RPMI8226 (cell line): Measurements from ENCODE around the gene TTC21A.
A peak's percentile ranks its signal among the peaks of the same experiment; 100 is the strongest.
"Not testable (repeated sequence)": the region's sequence is repeated elsewhere in the genome, so short reads cannot be mapped to it uniquely, and the experiment has no call there.

Experiments
- DNase-seq: peaks from one replicate; pipeline ENCODE4 v3.0.0-alpha.2; 2015

Gene TTC21A

GRCh38 chr3:39153977-39154279 is 46.4 kb downstream of the TTC21A start:
- no peak for DNase-seq

DNA sequence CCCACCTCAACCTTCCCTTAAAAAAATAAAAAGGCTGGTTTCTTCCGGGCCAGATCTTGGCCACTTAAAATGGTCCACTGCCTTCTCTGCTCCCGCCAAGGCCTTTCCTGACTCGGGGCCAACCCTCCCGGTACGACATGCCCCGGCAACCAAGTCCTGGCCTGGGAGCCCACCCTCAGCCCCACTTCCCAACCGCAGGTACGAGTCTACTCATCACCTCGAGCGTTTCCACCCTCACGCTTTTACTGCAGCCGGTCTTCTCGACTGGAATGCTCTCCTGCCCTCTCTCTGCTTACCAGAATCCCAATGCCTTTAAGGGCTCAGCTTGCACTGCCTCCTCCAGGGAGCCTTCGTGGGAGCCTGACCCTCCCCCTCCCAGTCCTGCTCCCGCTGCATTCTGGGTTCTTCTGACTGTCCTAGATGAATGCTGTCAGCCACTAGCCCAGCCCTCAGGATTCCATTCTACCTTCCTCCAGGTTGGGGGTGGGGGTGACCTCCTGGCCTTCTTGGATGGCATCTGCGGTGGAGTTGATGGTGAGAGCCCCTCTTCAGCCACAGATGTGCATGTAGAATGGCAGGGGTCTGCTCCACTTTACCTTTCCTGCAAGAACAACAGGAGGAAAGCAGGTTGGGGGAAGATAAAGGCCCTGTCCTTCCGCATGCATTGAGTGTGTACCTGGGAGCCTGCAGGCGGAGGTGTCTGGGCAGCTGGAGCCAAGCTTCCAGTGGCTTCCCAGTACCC is 47.0 kb downstream of the TTC21A start:
- no peak for DNase-seq

- no peak for DNase-seq
Observed at GRCh38 chr3:39156421-39156820, 48.9 kb downstream of the TTC21A start.

DNA sequence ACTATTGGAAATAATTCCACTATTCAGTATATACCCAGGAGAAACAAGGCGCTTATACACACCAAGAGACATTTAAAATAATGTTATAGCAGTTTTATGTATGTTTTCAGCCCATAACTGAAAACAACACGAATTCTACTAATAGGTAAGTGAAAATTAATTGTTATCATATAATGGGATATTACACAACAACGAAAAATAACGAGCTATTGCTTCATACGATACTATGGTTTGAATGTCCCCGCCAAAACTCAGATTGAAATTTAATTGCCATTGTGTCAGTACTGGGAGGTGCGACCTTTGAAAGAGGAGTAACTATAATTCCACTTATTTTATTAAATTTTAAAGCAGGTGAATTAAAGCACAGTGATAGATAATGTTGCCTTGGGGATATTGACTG is 49.9 kb downstream of the TTC21A start:
- DNase-seq, result no peak

DNA sequence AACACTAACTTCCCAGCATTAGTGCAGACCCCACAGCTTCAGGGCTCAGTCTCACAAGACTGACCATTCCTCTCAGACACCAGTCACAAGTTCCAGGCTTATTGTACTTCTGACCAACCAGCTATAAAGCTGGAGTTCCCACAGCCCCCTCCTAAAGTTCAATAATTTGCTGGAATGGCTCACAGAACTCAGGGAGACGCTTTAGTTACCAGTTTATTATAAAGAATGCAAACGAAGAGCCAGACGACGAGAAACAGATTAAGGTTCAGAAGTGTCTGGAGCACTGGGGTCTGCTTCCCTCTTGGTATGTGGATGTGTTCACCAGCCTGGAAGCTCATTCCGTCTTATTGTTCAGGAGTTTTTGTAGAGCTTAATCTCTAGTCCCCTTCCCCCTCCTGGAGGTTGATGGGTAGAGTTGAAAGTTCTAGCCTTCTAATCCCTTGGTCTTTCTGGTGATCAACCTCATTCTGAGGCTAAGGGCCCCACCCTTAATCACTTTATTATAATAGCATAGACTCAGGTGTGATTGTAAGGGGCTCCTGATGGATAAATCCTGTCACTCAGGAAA is 50.8 kb downstream of the TTC21A start:
- DNase-seq, result no peak

DNA sequence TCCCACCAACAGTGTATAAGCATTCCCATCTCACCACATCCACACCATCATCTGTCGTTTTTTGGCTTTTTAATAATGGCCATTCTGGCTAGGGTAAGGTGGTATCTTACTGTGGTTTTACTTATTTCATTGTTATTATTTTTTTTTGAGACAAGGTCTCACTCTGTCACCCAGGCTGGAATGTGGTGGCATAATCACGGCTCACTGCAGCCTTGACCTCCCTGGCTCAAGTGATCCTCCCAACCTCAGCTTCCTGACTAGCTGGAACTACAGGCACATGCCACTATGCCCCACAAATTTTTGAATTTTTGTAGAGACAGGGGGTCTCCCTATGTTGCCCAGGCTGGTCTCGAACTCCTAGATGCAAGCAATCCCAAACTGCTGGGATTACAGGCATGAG is 56.9 kb downstream of the TTC21A start:
- no peak for DNase-seq

DNA sequence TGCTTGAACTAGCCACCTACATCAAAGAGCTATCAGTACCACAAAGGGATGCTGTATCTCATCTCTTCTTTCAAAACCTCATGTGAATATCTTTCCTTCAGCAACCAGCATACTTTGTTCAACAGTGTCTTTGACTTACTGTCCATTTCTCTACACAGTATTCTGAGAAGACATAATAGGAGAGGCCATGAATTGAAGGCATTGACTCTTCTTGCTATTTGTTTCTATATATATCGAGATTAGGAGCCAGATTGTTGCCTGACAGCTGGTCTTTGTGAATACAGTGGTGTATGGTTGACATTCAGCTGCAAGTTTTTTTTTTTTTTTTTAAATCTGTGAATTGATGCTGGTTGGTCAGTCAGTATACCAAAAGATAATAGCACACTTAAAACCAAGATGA is 58.0 kb downstream of the TTC21A start:
- no peak for DNase-seq

DNA sequence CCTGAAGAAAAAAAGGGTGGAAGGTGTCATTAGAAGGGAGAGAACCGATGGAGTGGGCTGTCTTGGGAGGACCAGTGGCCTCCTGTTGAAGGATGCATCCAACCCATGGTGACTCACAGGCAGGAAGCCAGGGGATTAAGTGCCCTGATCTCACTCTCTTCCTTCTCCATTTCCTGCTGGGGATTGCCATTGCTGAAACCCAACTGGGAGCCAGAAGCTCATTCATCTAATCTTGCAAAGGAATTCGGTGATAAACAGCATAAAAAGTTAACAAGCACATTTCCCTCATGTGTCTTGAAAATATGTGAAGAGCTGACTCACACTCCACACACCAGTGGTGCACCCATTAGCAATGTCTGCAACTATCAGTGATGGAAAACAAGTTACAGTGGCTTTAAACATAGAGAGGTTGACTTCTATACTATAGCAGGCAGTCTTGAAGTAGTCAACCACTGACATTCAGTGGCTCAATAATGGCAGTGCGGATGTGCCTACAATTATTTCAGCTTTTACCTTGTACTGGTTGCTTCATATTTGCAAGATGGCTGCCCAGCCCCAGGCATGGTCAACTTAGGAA is 58.7 kb downstream of the TTC21A start:
- no peak for DNase-seq

- peak; percentile 31 for DNase-seq
Observed at GRCh38 chr3:39166932-39167532, 59.6 kb downstream of the TTC21A start.

DNA sequence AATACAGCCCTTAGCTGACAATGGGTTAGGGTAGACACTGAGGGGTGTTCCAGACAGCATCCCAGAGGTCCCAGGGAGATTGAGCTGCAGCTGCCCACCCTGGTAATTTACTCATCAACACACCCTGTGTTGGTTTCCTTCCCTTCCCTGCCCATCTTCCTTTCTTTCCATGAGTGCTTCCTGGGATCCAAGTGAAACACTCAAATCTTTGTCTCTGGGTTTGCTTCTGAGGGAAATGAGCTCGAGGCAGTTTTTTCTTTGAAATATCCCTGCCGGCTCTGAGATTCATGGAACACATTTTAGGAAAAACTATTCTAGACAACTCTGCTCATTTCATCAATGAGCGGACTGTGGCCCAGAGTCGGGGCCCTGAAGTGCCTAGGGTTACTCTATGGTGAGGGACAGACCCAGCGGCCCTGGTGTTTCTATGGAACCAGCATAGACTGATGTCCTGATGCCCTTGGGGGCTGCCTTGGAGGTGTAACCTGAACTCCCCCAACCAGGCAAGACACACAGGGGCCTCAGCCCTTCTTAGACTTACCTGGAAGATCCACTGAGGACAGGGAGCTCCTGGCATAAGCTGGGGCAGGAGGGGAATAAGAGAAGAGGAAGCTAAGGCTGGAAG is 60.8 kb downstream of the TTC21A start:
- no peak for DNase-seq

DNA sequence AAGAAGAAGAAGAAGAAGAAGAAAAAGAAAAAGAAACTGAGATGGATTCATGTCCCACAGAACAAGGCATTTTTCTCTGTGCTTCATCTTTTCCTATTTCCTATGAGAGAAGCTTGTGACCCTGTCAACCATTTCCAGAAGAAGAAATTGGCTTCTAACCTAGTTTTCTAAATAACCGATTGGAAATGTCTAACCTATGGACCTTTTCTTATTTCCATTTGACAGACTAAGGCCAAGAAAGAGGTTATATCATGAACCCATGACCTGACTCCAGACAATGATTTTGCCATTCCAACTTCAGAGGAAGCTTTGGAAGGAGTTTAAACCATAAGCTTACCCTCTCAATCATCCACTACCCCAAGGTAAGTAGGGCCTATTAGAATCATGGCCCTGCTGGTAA is 62.2 kb downstream of the TTC21A start:
- DNase-seq, result no peak

- no peak for DNase-seq
Observed at GRCh38 chr3:39170461-39170860, 63.0 kb downstream of the TTC21A start.

DNA sequence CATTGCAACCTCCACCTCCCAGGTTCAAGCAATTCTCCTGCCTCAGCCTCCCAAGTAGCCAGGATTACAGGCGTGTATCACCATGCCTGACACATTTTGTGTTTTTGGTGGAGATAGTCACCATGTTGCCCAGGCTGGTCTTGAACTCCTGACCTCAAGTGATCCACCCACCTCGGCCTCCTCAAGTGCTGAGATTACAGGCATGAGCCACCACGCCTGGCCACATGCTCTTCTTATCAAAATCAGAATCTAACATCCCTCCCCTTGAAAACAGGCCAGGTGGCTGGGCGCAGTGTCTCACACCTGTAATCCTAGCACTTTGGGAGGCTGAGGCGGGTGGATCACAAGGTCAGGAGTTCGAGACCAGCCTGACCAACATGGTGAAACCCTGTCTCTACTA is 63.4 kb downstream of the TTC21A start:
- not testable (repeated sequence) for DNase-seq

GRCh38 chr3:39171860-39172259 is 64.4 kb downstream of the TTC21A start:
- DNase-seq, result no peak

GRCh38 chr3:39173318-39174125 is 66.0 kb downstream of the TTC21A start:
- DNase-seq, result no peak

- no peak for DNase-seq
Observed at GRCh38 chr3:39176025-39176714, 68.7 kb downstream of the TTC21A start.

DNA sequence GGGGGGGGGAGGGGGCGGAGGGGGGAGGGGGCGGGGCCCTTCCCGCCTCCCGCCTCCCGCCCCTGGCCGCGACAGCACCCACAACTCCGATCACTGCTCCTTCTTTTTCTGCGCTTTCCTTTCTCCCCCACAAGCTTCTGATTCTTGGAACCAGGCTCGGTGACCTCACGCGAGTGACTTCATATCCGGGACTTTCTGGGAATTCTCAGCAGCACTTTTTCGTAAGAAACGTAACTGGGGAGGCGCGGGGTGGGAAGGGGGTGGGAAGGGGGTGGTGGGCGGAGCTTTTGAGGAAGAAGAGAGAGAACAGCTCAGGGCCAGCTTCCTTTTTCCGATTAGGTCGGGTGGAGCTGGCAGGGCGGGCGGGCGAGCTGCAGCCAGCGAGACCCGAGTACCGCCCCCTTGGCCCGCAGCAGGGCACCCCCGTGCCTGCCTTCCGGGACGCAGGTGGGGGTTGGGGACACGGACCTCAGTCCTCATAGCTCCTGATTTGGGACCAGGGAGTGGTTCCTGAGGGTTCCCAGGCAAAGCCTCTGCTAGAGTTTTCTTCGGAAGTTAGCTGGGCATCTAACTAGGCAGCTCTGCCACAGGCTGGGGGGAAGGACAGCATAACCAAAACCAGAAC is 70.3 kb downstream of the TTC21A start:
- DNase-seq, result peak; percentile 83

- peak; percentile 21 for DNase-seq
Observed at GRCh38 chr3:39178553-39178952, 71.1 kb downstream of the TTC21A start.

DNA sequence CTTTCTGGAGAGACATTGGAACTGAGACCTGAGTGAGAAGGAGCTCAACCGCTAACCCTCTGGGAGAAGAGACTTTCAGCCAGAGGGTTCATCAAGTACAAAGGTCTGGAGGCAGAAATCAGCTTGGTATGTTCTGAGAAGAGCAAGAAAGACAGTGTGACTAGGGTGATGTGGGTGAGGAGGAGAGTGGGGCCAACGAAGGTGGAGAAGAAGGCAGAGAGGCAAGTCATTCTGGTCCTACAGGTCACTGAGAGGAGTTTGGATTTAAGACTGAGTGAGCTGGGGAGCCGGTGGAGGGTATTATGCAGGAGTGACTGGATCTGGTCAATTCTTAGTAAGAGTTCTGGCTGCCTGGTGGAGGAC is 72.7 kb downstream of the TTC21A start:
- DNase-seq, result no peak

DNA sequence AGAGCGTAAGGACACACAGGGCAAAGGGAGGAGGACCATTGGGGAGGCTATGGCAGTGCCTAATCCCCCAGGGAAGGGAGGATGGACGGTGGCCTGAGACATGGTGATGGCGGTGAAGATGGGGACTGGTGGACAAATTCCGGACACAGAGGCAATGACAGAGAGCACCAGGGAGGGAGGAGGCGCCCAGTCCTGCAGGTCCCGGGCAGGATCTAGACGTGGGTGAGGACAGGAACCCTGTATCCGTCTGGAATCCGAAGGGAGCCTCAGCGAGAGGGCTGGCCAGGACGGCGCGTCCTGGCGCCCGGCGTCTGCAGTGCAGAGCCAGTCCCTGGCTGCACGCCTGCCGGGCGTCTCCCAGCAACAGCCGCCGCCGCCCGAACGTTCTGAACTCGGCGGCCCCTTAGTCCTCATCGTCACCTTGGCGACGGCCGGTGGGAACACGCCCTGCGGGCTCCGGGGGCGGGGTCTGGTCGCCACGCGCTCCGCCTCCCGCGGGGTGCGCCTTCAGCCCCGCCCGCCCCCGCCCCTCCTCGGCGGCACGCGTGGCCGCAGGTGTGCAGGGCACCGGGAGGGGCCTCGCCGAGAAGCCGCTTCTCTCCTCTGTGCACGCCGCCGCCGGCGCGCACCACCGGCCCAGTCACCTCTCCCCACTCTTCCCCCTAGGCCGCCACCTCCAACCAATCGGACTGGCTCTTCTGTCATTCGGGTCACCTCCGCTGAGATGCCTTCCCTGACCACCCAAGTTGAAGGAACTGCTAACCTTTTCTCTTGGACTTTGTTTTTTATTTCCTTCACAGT is 73.3 kb downstream of the TTC21A start:
- peak; percentile 98 for DNase-seq
